ENCODE data around the gene REL.
"Not testable (repeated sequence)": the region's sequence is repeated elsewhere in the genome, so short reads cannot be mapped to it uniquely, and the experiment has no call there.

Gene REL

DNA sequence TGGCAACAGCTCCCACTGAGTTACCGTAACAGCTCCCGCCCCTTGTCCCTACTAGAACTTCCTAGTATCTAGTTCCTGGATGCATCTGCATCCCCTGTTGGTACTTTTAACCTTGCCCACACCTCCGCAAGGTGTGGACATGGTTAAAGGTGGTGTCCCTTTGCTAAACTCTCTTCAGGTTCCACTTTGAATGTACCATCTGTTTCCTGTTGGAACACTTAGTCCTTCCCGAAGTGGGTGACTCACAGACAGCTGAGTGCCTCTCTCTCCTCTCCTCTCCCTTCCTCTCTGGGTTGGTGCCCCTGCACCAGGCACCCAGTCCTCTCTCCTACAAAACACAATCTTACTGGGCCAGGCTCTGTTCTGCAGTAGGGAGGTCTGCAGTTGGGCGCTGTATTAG, 19.6 kb upstream of the REL start:
- no peak for TF ChIP-seq CTCF (conservative IDR thresholded peaks at IDR 0.05; ENCODE audit: low read depth)
- no peak for DNase-seq (ENCODE audit: low spot score)
- H3K27ac ChIP-seq, result no peak overlapping the region
- CTCF ChIA-PET, result no interaction called here
- POLR2A ChIA-PET (ENCODE audit: low non-redundant PET), result no interaction called here

DNA sequence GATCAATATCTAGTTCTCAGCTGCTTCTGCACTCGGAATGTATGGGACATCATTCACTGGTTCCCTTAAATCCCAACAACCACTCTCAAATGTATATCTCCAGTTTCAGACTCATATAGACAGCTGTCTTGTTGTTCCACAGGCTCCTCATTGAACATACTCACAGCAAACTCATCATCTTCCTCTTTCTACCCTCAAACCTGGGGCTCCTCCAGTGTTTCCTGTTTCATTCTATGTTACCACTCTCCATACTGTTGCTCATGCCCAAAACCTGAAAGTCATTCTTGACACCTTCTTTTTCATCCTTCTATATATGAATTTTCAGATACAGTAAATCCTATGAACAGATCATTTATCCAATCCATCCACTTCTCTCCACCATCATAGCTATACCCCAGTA, 18.7 kb upstream of the REL start:
- no peak overlapping the region for H3K27ac ChIP-seq
- no peak for TF ChIP-seq CTCF (conservative IDR thresholded peaks at IDR 0.05; ENCODE audit: low read depth)
- POLR2A ChIA-PET (ENCODE audit: low non-redundant PET), result no interaction called here
- CTCF ChIA-PET, result no interaction called here
- no peak for DNase-seq (ENCODE audit: low spot score)

DNA sequence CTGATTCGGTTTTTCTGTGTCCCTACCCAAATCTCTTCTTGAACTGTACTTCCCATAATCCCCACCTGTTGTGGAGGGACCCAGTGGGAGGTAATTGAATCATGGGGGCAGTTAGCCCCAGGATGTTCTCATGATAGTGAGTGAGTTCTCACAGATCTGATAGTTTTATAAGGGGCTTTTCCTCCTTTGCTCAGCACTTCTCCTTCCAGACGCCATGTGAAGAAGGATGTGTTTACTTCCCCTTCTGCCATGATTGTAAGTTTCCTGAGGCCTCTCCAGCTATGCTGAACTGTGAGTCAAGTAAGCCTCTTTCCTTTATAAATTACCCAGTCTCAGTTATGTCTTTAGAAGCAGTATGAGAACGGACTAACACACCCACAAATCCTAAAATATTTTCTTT, 16.0 kb upstream of the REL start:
- H3K27ac ChIP-seq; POLR2A ChIA-PET (ENCODE audit: low non-redundant PET); CTCF ChIA-PET: not testable (repeated sequence)

DNA sequence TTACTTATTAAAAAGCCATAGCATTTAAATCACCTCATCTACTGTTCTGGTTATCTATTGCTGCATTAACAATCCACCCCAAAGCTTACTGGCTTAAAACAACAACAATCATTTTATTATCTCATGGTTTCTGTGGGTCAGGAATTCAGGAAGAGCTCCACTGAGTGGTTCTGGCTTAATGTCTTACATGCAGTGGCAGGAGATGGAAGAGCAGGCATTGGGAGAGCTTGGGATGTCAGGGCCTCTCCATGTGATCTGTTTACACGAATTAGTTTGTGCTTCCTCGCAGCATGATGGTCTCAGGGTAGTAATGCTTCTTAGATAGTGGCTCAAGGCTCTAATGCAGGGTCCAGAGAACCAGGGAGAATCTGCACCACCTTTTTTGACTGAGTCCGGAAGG, 14.4 kb upstream of the REL start:
- H3K27ac ChIP-seq, result no peak overlapping the region
- no peak for DNase-seq (ENCODE audit: low spot score)
- CTCF ChIA-PET, result no interaction called here
- POLR2A ChIA-PET (ENCODE audit: low non-redundant PET), result no interaction called here
- TF ChIP-seq CTCF (conservative IDR thresholded peaks at IDR 0.05; ENCODE audit: low read depth), result no peak

More for the DNA sequence above, 16.0 kb upstream of the REL start:
- not testable (repeated sequence) for DNase-seq (ENCODE audit: low spot score)

DNA sequence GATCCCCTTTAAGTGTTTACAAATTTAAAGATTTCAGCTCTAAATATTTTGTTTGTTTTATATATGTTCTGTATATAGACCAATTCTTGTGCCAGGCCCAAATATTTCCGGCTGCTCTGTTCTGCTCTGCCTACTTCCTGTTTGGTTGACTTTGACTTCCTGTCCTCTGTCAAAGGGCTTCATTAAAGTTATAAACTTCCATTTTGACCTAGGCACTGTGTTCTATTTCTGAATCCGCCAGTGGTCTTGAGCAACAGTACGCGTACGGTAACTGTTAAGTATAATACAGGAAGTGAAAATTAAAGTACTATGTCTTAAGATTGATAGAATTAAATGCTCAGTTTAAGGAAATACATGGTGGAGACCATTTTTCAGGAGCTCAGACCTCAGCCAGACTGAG, 13.5 kb upstream of the REL start:
- TF ChIP-seq CTCF (conservative IDR thresholded peaks at IDR 0.05; ENCODE audit: low read depth), result no peak
- ChIA-PET POLR2A (ENCODE audit: low non-redundant PET) (no interaction called here), CTCF (no interaction called here)
- DNase-seq (ENCODE audit: low spot score), result no peak
- H3K27ac ChIP-seq, result no peak overlapping the region

- POLR2A ChIA-PET (ENCODE audit: low non-redundant PET), result no interaction called here
Observed at GRCh38 chr2:60868589-60869273, 12.6 kb upstream of the REL start.

More at GRCh38 chr2:60868589-60869273, 12.6 kb upstream of the REL start:
- TF ChIP-seq CTCF (conservative IDR thresholded peaks at IDR 0.05; ENCODE audit: low read depth), result no peak
- no peak overlapping the region for H3K27ac ChIP-seq
- no peak for DNase-seq (ENCODE audit: low spot score)
- CTCF ChIA-PET, result interaction anchor here (0.5 kb wide), 1 partner anchor 275 kb away, joined by 3 read pairs; no protein-coding TSS in a partner anchor

Data from RWPE1 (cell line).